Subcutaneous adipose tissue (tissue), 4 donors: Measurements from ENCODE around the gene KCNA2. TPM values are rescaled to one million over a fixed set of nuclear protein-coding genes. Genes with fewer than 3 reads are reported as not detected.

Experiments
- total RNA-seq, 4 donors: library from RNA; depleted of rRNA; stranded (reverse); fragments of >200 nt; gene quantifications; one replicate each; pipeline ENCODE4 v1.1.0, GENCODE V29; 2016
- TF ChIP-seq, protein P1 (sequence below): fragments of 450-650 bp; IDR thresholded peaks from one replicate; pipeline ENCODE4 v1.5.1; 2016; ENCODE audit warnings: low read depth, mild to moderate bottlenecking, control low read depth, antibody characterized with exemption, moderate library complexity

The KCNA2 gene
- total RNA-seq, 4 donors from 2014 or later: 1.7 to 6.8 (median 4.4) TPM

DNA sequence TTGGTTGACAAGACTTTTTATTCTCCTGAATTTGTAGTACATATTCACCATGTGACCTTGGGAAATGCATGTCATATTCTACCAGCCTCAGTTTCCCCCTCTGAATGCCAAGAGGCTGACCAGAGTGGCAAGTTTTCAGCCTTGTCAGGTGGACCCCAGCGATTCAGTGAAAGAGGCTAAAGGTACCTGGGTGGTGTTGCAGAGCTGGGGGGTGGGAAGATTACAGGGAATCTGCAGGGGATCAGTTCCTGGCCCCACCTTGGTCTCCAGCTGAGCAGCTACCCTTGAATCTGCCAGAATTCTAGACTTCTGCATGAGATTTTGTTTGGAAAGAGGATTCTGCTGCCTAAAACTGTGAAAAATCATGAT, 27.9 kb upstream of the KCNA2 start:
- TF ChIP-seq, protein P1, sequence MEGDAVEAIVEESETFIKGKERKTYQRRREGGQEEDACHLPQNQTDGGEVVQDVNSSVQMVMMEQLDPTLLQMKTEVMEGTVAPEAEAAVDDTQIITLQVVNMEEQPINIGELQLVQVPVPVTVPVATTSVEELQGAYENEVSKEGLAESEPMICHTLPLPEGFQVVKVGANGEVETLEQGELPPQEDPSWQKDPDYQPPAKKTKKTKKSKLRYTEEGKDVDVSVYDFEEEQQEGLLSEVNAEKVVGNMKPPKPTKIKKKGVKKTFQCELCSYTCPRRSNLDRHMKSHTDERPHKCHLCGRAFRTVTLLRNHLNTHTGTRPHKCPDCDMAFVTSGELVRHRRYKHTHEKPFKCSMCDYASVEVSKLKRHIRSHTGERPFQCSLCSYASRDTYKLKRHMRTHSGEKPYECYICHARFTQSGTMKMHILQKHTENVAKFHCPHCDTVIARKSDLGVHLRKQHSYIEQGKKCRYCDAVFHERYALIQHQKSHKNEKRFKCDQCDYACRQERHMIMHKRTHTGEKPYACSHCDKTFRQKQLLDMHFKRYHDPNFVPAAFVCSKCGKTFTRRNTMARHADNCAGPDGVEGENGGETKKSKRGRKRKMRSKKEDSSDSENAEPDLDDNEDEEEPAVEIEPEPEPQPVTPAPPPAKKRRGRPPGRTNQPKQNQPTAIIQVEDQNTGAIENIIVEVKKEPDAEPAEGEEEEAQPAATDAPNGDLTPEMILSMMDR: no peak

DNA sequence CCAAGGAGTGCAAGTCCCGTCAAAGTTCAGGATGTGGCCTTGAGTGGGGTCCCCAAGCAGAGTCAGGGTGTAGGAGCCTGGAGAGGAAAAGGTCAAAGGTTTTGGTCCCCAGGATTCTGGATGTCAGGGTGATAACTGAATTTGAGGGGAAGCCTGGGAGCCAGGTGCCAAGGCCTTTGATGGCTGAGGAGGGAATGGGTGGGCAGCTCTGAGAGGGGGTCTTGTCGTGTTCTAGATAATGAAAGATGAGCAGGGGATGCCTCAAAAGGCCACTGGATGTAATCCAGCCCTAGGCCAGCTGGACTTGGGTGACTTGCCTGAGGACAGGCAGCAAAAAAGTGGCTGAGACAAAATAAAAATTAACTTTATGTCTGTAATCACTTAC, 27.5 kb upstream of the KCNA2 start:
- TF ChIP-seq, protein P1: no peak

DNA sequence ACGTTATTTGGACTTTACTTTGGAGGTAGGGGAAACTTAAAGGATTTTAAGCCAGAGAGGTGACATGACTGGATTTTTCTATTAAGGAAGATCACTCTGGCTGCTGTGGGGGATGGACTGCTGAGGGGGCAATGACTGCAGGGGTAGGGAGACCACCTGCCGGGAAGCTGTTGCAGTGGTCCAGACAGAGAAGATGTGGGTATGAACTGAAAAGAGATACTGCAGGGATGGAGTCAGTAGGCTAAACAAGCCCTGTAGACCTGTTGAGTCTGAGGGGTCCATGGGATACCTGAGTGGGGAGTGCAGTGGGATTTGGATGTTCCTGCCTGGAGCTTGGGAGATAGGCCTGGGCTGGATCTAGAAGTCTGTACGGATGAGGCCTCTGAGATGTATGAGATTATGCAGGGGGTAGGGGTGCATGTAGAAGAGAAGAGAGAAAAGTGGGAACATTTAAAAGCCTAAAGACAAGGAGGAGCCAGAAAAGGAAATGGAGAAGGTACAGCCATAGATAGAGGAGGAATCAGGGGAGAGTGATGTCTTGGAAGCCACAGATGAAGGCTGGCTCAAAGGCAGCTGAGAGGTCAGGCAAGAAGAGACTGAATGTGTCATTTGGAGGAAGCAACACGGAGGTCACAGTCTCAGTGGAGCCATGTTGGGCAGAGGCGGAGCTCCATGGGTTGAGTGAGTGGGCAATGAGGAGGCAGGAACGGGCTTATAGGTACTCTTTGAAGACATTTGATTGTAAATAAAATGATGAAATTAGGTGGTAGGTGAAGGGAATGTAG, 25.9 kb upstream of the KCNA2 start:
- TF ChIP-seq, protein P1: no peak

DNA sequence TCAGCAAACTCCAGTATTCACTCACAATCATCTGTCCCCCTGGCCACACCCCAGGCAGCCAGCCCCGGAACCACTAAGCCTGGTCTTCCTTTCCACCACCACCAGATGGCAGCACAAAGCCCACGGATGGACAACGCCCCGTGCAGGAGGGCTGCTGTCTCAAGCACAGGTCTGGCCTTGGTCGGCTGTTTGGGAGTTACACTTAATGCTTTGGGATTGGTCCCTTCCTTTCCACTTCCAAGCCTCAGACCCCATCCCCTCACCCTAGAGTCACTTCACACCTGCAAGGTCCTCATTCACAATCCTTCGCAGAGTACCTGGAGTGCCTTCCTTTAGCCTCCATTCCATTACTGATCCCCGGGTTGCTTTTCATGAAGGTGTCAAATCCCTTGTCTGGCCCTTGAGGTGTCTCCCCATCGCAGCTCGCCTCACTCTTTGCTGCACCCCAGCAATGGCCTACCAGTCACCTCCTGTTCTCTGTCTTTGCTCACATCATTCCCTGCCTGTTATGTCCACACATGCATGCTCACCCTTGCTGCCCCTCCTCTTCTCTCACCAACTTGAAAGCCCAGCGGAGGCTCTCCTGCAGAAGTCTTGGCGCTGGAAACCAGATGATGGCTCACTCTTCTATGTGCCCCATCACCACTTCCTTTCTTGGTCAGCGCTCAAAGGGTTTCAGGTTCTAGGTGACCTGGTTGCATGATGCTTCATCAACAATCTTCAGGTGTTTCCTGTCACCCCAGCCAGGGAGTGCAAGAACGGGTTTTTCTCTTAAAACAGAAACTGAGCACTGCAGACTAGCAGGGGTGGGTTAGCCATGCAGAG, 24.9 kb upstream of the KCNA2 start:
- TF ChIP-seq, protein P1: no peak

DNA sequence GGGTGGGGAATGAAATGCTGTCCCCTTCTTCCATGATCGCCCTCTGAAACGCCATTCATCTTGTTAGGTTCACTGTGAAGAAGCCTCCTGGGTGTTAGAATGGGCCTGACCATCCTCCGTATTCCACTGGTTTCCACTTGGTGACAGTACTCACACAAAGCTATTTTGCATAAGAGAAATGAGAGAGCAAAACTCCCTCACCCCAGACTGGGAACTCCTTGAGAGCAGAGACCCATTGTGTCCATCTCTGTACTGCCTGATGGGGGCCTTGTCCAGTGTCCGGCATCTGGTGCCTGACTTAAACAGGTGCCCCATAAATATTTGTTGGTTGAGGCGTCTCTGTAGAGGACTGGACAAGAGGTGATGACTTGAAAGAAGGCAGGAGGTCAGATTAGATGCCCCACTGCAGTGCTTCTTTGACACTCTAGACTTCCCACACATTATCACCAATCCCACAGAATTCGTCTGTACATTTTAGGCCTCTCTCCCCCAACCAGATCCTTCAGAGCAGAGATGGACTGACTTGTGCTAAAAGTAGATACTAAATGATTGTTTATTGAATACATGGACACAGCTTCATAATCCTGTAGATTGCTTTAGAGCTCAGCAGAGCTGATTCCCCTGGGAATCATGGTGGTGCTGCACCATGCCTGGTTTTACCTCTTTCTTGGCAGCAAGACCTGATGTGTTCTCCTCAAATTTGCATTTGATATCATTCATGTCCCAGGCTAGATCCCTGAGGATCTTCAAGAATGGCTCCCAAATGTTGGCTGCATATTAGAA, 22.4 kb upstream of the KCNA2 start:
- TF ChIP-seq, protein P1: no peak

DNA sequence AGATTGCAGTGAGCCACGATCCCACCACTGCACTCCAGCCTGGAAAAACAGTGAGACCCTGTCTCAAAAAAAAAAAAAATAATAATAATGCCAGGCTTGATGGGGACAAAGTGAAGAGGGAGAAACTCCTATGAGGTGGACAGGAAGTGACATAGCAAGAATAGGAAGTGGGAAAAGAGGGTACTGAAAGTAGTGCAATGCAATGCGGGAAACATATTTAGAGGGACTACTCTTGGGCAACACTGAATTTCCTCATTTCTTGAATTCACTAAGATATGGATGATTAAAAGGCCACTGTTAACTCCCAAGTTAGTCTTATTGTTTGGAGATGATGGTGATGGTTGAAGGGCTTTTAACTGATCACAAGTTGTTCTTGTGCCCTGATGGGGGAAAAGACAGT, 21.6 kb upstream of the KCNA2 start:
- TF ChIP-seq, protein P1: no peak

DNA sequence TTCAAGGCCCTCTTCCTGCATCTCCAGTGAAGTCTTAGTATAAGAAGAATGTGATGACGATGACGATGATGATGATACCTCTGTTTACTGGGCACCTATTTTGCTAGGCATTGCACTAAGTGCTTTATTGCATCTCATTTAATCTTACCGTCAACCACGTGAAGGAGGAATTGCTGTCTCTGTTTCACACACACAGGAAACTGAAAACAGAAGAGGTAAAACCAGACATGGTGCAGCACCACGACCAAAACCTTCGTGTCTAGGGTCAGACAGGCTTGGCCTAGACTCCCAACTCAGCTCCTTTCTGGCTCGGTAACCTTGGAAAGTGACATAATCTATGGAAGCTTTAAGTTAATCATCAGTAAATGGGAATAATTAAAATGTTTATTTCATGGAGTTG, 20.7 kb upstream of the KCNA2 start:
- TF ChIP-seq, protein P1: no peak
